SK-N-DZ (cell line): ENCODE data around the gene MAFG.
"Not testable (repeated sequence)": the region's sequence is repeated elsewhere in the genome, so short reads cannot be mapped to it uniquely, and the experiment has no call there.

Experiments
- DNase-seq: peaks from one replicate; pipeline ENCODE4 v3.0.0-alpha.2; 2015; ENCODE audit warnings: low spot score

Gene MAFG

DNA sequence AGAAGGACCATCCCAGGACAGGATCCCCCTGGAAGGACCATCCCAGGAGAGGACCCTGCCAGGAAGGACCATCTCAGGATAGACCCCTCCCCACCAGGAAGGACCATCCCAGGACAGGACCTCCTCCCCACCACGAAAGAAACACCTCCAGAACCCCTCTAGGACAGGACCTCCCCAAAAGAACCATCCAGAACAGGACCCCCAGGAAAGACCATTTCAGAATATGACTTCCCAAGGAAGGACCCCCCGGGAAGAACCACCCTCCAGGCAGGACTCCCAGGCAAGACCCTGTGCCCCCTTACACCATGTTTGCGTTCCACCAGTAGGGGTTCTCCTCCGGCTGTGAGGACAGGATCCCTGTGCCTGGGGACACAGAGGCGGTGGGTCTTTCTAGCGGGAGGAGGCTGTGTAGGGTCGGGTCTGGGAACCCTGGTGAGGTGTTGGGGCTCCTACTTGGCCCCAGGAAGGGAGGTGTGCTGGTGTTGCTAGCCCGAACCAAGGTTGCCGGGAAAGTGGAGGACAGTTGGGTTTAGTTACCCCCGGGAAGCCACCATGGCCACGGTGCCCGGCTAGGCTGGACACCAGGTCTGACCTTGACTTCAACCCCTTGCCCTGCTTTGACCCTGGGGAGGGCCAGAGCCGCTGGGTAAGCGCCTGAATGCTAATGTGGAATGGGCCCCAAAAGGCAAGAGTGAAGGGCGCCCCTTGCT lies 31.3 kb upstream of the MAFG start:
- no peak for DNase-seq

GRCh38 chr17:81957691-81958432 lies 30.3 kb upstream of the MAFG start:
- DNase-seq: no peak

GRCh38 chr17:81956607-81957589 lies 29.4 kb upstream of the MAFG start:
- DNase-seq: no peak

- DNase-seq: no peak
Measured at GRCh38 chr17:81955756-81956544, 28.4 kb upstream of the MAFG start.

GRCh38 chr17:81955058-81955681 lies 27.6 kb upstream of the MAFG start:
- no peak for DNase-seq

DNA sequence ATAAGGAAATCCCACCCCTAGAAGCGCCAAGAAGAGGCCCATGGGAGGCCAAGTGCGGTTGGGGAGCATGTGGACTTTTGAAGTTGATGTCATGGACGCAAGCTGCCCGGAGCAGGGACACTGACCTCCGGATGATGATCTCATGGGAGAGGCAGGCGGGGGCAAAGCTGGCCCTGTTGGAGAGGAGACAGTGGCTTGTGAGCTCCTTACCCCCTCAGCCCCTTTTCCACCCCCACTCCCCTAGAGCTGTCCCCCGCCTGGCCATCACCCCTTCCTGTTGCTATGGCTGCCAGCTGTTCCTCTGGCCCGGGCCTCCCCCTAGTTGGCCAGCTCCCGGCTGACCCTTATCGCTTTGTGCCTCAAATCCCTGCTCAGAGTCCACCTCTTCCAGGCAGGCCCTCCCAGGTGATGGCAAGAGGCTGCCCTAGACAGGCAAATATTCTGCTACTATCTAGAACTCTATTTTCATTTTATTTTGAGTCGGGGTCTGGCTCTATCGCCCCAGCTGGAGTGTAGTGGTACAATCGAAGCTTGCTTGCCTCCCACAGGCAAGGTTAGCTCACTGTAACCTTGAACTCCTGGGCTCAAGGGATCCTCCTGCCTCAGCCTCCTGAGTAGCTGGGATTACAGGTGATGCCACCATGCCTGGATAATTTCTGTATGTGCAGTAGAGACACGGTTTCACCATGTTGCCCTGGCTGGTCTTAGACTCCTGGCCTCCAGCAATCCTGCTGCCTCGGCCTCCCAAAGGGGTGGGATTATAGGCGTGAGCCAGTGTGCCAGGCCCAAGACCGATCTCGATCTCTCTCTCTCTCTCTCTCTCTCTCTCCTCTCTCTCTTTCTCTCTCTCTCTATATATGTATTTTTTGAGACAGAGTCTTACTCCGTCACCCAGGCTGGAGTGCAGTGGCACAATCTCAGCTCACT lies 26.9 kb upstream of the MAFG start:
- no peak for DNase-seq

DNA sequence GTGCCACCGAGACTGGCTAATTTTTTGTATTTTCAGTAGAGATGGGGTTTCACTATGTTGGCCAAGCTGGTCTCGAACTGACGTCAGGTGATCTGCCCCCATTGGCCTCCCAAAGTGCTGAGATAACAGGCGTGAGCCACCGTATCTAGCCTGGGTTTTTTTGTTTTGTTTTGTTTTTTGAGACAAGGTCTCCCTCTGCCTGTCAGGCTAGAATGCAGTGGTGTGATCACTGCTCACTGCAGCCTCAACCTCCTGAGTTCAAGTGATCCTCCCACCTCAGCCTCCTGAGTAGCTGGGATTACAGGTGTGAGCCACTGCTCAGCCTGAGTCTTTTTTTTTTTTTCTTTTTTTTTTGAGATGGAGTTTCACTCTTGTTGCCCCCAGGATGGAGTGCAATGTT lies 25.9 kb upstream of the MAFG start:
- not testable (repeated sequence) for DNase-seq

GRCh38 chr17:81952792-81953228 lies 25.3 kb upstream of the MAFG start:
- no peak for DNase-seq

DNA sequence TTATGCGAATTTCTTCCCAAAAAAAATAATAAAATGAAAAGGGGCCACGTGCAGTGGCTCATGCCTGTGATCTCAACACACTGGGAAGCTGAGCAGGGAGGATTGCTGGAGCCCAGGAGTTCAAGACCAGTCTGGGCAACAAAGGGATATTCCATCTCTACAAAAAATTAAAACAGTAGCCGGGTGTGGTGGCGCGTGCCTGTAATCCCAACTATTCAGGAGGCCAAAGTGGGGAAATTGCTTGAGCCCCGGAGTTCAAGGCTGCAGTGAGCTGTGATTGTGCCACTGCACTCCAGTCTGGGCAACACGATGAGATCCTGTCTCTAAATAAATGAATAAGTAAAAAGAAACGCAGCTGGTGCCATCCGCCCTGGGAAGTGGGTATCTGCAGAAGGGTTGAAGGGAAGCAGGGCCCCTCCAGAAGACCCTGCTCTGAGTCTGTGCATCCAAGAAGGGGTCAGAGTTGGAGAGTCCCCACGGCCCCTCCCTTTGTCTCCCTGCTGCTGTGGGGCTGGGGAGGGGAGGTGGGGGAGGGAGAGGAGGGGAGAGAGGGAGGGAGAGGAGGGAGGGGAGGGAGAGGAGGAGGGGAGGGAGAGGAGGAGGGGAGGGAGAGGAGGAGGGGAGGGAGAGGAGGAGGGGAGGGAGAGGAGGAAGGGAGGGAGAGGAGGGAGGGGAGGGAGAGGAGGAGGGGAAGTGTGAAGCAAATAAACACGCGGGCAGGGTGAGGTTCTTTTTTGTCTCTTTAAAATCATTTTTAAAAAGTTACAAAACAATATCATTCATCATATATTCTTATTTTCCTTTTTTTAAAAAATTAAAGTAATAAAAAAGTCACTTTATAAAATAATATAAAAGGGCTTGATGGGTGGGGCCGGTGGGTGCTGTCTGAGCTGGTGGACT lies 24.5 kb upstream of the MAFG start:
- no peak for DNase-seq

- no peak for DNase-seq
Measured at GRCh38 chr17:81950501-81950900, 23.0 kb upstream of the MAFG start.

- DNase-seq: no peak
Measured at GRCh38 chr17:81948635-81949378, 21.3 kb upstream of the MAFG start.

- no peak for DNase-seq
Measured at GRCh38 chr17:81947189-81947588, 19.7 kb upstream of the MAFG start, which contains the start of gene MYADML2. Gene MYADML2 (minus strand): TSS chr17:81947233. CDS start chr17:81941741, 5,492 bp downstream.

DNA sequence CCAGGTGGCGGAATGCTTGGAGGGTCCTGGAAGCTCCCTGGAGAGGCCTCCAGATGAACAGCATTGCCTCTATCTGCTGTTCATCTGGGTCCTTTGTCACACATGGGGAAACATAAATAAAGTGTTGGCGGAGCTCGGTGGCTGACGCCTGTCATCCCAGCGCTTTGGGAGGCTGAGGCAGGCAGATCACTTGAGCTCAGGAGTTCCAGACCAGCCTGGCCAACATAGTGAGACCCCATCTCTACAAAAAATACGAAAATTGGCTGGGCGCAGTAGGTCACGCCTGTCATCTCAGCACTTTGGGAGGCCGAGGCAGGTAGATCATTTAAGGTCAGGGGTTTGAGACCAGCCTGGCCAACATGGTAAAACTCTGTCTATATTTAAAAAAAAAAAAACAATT lies 17.3 kb upstream of the MAFG start:
- DNase-seq: no peak

DNA sequence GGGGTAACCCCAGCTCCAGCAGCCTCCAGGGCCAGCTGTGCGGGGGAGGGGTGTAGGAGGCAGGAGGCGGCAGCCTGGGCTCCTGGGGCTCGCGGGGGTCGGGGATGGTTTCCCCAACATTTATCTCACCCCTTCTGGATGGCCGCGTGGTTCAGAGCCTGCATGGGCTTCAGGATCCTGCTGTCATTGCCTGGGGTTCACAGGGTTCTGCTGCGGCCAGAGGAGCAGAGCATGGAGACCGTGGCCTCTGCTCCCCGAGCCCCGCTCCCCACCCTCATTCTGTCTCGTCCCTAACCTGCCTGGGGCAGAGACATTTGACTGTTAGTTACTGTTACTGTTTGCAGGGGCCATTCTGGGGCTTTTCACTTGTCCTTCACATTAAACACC lies 14.6 kb upstream of the MAFG start:
- DNase-seq: no peak

- no peak for DNase-seq
Measured at GRCh38 chr17:81941484-81942166, 14.1 kb upstream of the MAFG start.

GRCh38 chr17:81940538-81941483 lies 13.3 kb upstream of the MAFG start:
- DNase-seq: no peak
